Psoas muscle (tissue), 8 donors: ENCODE data around the gene TSPAN2. TPM values are rescaled to one million over a fixed set of nuclear protein-coding genes. Genes with fewer than 3 reads are reported as not detected.

Experiments used
- ATAC-seq, 4 donors: fragments of 200-7000 bp; cut with Tn5 transposase; one replicate each; pipeline ENCODE4 v1.9.1; 2020; ENCODE audit warnings: moderate library complexity in 3 of 4, mild to moderate bottlenecking in 2 of 4
- DNase-seq, 2 donors: peaks; one replicate each; pipeline ENCODE4 v3.0.0-alpha.2; 2020
- H3K27ac ChIP-seq: fragments of 200-600 bp; one replicate; pipeline ENCODE4 v1.8.0; 2022
- H3K27me3 ChIP-seq, 3 donors: fragments of 200-600 bp in 1 of 3; one replicate each; pipeline versions ENCODE4 v1.6.1 to v1.8.0; 2013 to 2022; ENCODE audit warnings: low read length in 2 of 3, mild to moderate bottlenecking in 2 of 3, moderate library complexity in 1 of 3; ENCODE audit not compliant: insufficient read depth in 3 of 3
- H3K36me3 ChIP-seq, 2 donors: fragments of 200-600 bp in 1 of 2; one replicate each; pipeline versions ENCODE4 v1.6.1 to v1.8.0; 2013 to 2022; ENCODE audit warnings: low read depth in 1 of 2, mild to moderate bottlenecking in 1 of 2, moderate library complexity in 1 of 2; ENCODE audit not compliant: insufficient read depth in 1 of 2
- H3K4me1 ChIP-seq: fragments of 200-600 bp; one replicate; pipeline ENCODE4 v1.8.0; 2022
- H3K4me3 ChIP-seq: fragments of 200-600 bp; one replicate; pipeline ENCODE4 v1.8.0; 2022; ENCODE audit warnings: mild to moderate bottlenecking
- H3K9me3 ChIP-seq: fragments of 200-600 bp; one replicate; pipeline ENCODE4 v1.8.0; 2022
- CTCF ChIP-seq: fragments of 200-600 bp; IDR thresholded peaks from one replicate; pipeline ENCODE4 v1.8.0; 2022; ENCODE audit warnings: antibody characterized with exemption
- WGBS, 3 donors: extraction: QIAGEN DNeasy Blood & Tissue Kit; methylation state at CpG; one replicate each; pipeline versions ENCODE4 v1.1.6 to v1.1.7; 2013; 5-methylcytosine and 5-hydroxymethylcytosine counted together
- intact Hi-C, 2 donors: fragments of 100-400 bp; cut with DNase I; formaldehyde crosslinking; loops; one replicate each; pipeline versions ENCODE4 v1.11.0 to v1.14.2; 2022
- polyA plus RNA-seq, 3 donors: library from polyadenylated mRNA; stranded (reverse); fragments of 200-250 nt; gene quantifications; one replicate each; pipeline ENCODE4 v1.2.3, GENCODE V29; 2013
- total RNA-seq, 4 donors: library from RNA; stranded (reverse); fragmentation: NEBNext Ultra II Directional in 2 of 4; extraction: Animal tissue kit (Norgen Biotek cat#: 25700) in 2 of 4; gene quantifications; one replicate each; pipeline versions ENCODE4 v1.2.1 to v1.2.4, GENCODE V29; 2021 to 2023
- donor health status: healthy with polysubstance abuse.
- donor health status: DM: no; HTN: no; CAD: no; lungs with moderate emphysema.
- donor health status: Bipolar disorder and iron deficiency.
- donor health status: healthy.
- donor health status: DM: yes; HTN: yes; CAD: no.
- donor health status: DM: no; HTN: no; CAD: no.
- donor health status: DM: no; HTN: no; CAD: no.
- donor health status: DM: yes; HTN: yes; CAD: no.

Gene TSPAN2
- total and polyA plus RNA-seq, 7 donors, result 0.87 to 2.3 (median 1.4) TPM

- ATAC-seq, result no peak
- Histone ChIP-seq H3K27me3 (peaks cover 0 to 6% (median 0%) of the 10 kb centered on the region in 3 donors), H3K36me3 (no peaks in the 10 kb centered on the region), H3K27ac (no peak overlapping the region), H3K4me1 (no peaks in the 10 kb centered on the region), H3K4me3 (no peak overlapping the region), H3K9me3 (no peaks in the 10 kb centered on the region)
- 86 to 89% (median 89%) methylated on average over 5 of the region's 5 CpGs for WGBS, 3 donors
- DNase-seq, result no peak
- intact Hi-C loops, result loop anchor here in 1 of 2 donors (2.0 to 5.0 kb wide), 3 partner anchors 60 to 705 kb away; no protein-coding TSS in a partner anchor
- TF ChIP-seq CTCF, result no peak
Observed at GRCh38 chr1:115051850-115052249, 37.5 kb downstream of the TSPAN2 start.

- no peaks in the 10 kb centered on the region for H3K27me3 ChIP-seq
- H3K9me3 ChIP-seq, result peaks cover 4% of the 10 kb centered on the region
- no peaks in the 10 kb centered on the region for H3K4me1 ChIP-seq
- H3K4me3 ChIP-seq, result no peak overlapping the region
- ATAC-seq (no peak), DNase-seq (no peak)
- intact Hi-C loops, result no loop called here
- H3K36me3 ChIP-seq, result no peaks in the 10 kb centered on the region
- no peak overlapping the region for H3K27ac ChIP-seq
- TF ChIP-seq CTCF, result no peak
Observed at GRCh38 chr1:115046751-115047150, 42.6 kb downstream of the TSPAN2 start.

- TF ChIP-seq CTCF, result no peak
- ATAC-seq (no peak), DNase-seq (no peak)
- intact Hi-C loops, result no loop called here
- Histone ChIP-seq H3K27me3 (peaks cover 0 to 2% (median 0%) of the 10 kb centered on the region in 3 donors), H3K27ac (no peak overlapping the region), H3K36me3 (no peaks in the 10 kb centered on the region), H3K9me3 (peaks cover 4% of the 10 kb centered on the region), H3K4me1 (no peaks in the 10 kb centered on the region), H3K4me3 (no peak overlapping the region)
Observed at GRCh38 chr1:115041654-115042053, 47.6 kb downstream of the TSPAN2 start.

- no peak overlapping the region for H3K27ac ChIP-seq
- WGBS, 3 donors, result 66 to 71% (median 68%) methylated on average over 2 of the region's 2 CpGs
- ATAC-seq, result no peak
- H3K27me3 ChIP-seq, result peaks cover 0 to 2% (median 0%) of the 10 kb centered on the region in 3 donors
- no peak overlapping the region for H3K4me3 ChIP-seq
- H3K4me1 ChIP-seq, result no peaks in the 10 kb centered on the region
- no peaks in the 10 kb centered on the region for H3K36me3 ChIP-seq
- H3K9me3 ChIP-seq, result no peaks in the 10 kb centered on the region
- intact Hi-C loops, result no loop called here
- TF ChIP-seq CTCF, result no peak
- DNase-seq, result no peak
Observed at GRCh38 chr1:115040501-115040900, 48.8 kb downstream of the TSPAN2 start.

GRCh38 chr1:115036814-115037507 is 52.3 kb downstream of the TSPAN2 start:
- DNase-seq, result no peak
- Histone ChIP-seq H3K4me3 (no peak overlapping the region), H3K36me3 (no peaks in the 10 kb centered on the region), H3K27me3 (peaks cover 0 to 2% (median 2%) of the 10 kb centered on the region in 3 donors), H3K4me1 (no peaks in the 10 kb centered on the region), H3K9me3 (no peaks in the 10 kb centered on the region), H3K27ac (no peak overlapping the region)
- intact Hi-C loops, result no loop called here
- ATAC-seq, result no peak
- TF ChIP-seq CTCF, result no peak
- 74 to 81% (median 77%) methylated on average over 4 of the region's 4 CpGs for WGBS, 3 donors
